Lower leg skin (tissue), 3 donors: Measurements from ENCODE around the gene SLC13A5.

ENCODE experiments used
- POLR2A ChIP-seq, 2 donors: fragments of 450-650 bp; IDR thresholded peaks; one replicate each; pipeline ENCODE4 v1.6.1; 2016 to 2017; ENCODE audit warnings: antibody characterized with exemption in 2 of 2, mild to moderate bottlenecking in 1 of 2, moderate library complexity in 1 of 2
- TF ChIP-seq, protein P1 (sequence below), 3 donors: fragments of 450-650 bp; IDR thresholded peaks; one replicate each; pipeline ENCODE4 v1.5.1; 2016; ENCODE audit warnings: antibody characterized with exemption in 3 of 3, mild to moderate bottlenecking in 3 of 3, moderate library complexity in 2 of 3

DNA sequence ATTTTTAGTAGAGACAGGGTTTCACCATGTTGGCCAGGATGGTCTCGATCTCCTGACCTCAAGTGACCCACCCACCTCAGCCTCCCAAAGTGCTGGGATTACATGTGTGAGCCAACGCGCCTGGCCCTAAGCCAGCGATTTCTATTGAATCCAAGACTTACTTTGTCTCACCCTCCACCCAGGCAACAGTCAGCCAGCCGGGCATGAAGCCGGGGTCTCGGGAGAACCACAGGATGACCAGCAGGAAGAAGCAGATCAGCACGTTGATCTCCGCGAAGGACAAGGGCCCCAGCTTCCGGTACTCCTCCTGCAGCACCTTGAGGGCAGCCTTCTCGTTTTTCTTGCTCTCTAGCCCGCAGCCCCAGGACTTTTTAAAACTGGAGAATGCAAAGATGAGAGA lies 17.6 kb downstream of the SLC13A5 start:
- TF ChIP-seq, protein P1, sequence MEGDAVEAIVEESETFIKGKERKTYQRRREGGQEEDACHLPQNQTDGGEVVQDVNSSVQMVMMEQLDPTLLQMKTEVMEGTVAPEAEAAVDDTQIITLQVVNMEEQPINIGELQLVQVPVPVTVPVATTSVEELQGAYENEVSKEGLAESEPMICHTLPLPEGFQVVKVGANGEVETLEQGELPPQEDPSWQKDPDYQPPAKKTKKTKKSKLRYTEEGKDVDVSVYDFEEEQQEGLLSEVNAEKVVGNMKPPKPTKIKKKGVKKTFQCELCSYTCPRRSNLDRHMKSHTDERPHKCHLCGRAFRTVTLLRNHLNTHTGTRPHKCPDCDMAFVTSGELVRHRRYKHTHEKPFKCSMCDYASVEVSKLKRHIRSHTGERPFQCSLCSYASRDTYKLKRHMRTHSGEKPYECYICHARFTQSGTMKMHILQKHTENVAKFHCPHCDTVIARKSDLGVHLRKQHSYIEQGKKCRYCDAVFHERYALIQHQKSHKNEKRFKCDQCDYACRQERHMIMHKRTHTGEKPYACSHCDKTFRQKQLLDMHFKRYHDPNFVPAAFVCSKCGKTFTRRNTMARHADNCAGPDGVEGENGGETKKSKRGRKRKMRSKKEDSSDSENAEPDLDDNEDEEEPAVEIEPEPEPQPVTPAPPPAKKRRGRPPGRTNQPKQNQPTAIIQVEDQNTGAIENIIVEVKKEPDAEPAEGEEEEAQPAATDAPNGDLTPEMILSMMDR (IDR thresholded peaks at IDR 0.05): no peak
- TF ChIP-seq POLR2A (IDR thresholded peaks at IDR 0.05): no peak
